Ramos (cell line): Measurements from ENCODE around the gene BMP15.

Experiments
- in situ Hi-C: fragments of 300-500 bp; cut with MboI; formaldehyde crosslinking; loops from one replicate; pipeline ENCODE4 v1.14.3; 2022; ENCODE audit warnings: low sequenced_read_pairs; ENCODE audit not compliant: unreplicated experiment

Gene BMP15

DNA sequence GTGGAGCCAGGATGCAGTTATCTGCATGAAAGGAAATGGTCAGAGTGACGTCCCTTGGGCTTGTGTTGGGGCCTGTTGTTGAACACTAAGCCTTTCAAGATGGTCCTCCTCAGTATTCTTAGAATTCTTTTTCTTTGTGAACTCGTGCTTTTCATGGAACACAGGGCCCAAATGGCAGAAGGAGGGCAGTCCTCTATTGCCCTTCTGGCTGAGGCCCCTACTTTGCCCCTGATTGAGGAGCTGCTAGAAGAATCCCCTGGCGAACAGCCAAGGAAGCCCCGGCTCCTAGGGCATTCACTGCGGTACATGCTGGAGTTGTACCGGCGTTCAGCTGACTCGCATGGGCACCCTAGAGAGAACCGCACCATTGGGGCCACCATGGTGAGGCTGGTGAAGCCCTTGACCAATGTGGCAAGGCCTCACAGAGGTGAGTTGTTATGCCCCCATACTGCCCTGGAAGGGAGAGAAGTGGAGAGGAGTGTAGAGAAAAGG is at the start of gene BMP15:
Gene BMP15, plus strand, starts transcription at position 51 of the 492 bp plus-strand sequence. Its CDS starts 49 bp downstream, at position 100.
- in situ Hi-C loops, result no loop called here

DNA sequence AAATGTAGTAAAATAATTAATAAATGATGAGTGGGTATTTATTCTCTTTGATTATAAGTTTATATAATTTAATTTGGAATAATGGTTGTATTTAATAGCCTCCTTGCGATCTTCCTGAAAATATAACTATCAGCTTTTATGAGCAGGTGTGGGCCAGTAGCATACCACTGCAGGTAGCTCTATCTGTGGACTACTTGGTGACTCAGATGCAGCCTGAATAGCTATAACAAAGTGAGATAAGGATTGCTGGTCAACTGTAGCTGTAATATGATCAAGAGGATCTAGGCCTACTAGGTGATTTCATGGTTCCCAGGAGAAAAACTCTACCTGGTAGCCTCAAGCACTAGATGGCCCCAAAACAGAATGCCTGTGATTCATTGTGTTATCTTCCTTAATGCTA is 47.1 kb upstream of the BMP15 start:
- in situ Hi-C loops, result no loop called here

DNA sequence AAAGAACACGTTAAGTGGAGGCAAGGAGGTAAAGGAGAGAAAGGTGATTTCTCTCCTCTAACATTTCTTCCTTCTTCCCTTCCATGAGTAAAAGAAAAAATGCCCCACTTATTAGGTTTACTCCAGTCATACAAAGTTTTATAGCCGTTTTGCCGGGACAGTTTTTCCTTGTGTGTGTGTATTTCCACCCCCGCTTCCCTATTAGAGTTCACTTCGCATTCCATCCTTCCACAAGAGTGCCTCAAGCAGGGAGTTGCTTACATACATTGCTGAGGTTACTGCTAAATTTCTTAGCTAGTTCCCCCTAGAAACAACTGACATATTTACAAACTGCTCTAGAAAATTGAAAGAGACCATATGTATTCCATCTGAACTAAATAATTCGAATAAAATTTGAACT is 45.2 kb upstream of the BMP15 start:
- in situ Hi-C loops, result no loop called here

DNA sequence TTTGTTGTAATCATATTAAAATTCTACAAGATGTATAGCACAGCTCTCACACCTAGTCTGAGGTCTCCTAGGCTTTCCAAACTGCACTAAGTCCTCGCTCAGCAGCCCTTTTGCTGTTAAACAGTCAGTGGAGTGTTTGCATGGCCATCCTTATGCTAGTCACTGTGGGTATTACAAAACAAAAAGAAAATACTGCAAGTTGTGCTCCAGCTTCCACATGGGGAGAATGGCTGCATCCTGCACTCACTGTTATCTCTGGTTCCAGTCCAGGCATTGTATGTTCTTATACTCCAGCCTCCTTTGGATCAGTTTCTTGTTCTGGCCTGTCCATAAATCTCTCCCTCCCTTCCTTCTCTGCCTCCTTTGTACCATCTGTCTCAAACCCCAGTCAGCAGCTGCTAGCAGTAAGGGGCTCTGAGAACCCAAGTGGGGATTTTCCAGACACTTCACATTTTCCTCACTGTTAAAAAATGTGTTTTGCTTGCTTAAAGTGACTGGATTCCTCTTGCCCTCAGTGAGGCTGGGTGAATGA is 38.5 kb upstream of the BMP15 start:
- in situ Hi-C loops, result no loop called here

DNA sequence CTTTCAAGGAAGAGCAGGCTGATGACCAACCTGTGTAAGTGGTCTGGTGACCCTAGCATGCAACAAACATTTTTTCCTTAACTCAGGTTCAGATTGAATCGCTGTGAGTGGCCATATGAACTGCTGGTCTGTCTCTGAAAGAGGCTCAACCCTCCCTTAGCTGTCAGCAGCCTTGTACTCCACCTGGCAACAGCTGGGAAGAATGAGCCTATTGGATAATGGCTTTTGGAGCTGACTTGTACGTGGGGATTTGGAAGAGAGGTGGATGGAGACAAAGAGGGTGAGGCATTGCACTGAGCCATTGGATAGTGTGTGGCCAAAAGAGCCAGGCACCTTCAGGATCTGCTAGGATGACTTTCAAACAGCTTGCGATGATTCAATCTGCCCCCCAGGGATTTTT is 35.7 kb upstream of the BMP15 start:
- in situ Hi-C loops, result no loop called here

DNA sequence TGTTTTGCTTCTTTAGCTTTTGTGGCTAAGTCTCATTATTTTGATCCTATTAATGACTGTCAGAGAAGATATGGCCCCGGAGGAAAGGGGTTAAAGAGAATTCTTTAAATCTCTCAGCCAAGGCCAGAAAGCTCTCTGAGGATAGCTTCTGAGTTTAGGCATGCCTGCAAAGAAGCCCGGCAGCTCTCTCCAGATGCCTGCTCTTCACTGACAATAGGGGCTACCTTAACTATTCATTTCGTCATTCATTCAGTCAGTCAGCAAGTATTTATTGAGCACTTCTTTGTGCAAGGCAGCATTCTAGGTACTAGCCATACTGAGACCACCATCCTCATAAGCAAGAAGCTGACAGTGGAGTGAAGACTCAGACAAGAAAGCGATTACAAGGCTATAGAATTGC is 34.0 kb upstream of the BMP15 start:
- in situ Hi-C loops, result no loop called here

DNA sequence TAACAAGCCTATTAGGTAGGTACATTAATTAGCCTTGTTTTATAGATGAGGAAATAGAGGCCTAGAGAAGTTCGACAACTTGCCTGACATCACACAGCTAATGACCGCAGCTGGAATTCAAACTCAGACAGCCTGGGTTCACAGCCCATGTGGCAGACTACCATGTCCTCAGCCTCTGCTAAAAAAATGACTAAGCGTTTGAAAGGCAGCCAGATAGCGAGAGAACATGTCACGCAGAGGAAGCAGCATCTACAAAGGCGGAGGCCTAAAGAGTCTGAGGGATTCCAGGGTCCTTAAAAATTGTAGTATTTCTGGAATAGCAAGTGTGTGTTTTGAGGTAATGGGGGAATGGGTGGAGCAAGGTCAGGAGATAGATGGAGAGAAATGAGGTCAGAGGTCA is 33.2 kb upstream of the BMP15 start:
- in situ Hi-C loops, result no loop called here

DNA sequence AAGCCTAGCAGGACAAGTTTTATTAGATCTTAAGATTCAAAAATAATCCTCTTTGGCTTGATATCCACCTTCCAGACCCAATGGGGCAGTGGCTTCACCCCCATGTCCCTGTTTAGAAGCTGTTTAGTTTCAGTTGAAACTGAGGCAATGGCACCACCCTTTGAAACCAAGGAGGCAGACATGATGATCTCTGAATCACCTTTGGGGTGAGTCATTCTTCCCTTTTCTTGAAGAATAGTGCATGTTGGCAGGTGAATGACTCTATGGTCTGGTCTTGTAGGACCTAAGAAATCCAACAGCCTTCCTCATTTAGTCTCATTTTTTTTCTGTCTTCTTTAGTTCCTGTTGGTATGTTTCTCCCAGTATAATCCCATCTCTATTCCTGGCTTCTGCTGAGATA is 29.5 kb upstream of the BMP15 start:
- in situ Hi-C loops, result no loop called here

DNA sequence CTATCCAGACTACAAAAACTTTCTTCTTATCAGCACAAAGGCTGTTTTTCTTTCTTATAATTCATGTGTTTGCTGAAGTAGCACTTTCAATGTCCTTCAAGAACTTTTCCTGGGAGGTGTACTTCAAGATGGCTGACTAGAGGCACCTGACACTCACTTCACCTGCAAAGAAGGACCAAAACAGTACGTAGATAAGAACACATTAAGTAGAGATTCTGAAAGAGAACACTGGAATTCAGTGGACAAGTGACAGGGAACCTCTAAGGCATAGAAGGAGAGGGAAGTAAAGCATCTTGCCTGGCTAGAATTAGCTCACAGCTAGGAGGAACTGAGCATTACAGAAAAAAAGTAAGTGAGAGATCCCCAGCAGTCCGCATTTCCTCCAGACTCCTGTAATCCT is 21.7 kb upstream of the BMP15 start:
- in situ Hi-C loops, result no loop called here

DNA sequence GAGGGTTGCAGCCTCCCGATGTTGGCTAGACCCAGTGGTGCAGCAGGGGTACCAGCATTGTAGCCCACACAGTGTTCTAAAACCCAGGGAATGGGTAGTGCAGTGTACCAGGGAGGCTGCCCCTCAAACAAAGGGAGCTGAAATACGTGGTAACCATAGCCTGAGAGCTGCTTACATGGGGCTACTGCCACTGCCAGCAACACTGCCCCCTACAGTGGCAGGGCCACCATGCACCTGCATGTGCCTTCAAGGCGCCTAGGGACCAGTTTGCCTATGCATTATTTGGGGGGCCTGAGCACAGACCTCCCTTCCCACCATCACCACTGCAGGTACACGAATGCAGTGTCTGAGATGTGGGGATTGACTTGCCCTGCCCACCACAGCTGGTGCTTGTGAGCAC is 21.0 kb upstream of the BMP15 start:
- in situ Hi-C loops, result no loop called here

DNA sequence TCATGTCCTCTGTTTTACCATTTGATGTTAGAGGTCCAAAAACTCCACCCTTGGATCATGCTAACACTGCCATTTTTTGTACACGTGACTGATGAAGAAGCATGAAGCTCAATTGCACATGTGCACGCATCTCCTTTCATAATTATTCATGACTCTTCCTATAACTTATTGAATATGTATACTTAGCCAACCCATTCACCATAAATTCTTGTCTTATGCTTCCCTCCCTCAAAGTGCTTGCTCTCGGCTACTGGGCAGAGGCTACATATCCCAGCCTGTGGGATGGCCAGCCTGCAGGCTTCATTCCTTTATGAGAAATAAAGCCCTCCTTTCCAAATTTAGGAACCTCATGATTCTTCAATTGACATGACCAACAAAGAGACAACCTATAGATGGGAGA is 17.5 kb upstream of the BMP15 start:
- in situ Hi-C loops, result no loop called here

DNA sequence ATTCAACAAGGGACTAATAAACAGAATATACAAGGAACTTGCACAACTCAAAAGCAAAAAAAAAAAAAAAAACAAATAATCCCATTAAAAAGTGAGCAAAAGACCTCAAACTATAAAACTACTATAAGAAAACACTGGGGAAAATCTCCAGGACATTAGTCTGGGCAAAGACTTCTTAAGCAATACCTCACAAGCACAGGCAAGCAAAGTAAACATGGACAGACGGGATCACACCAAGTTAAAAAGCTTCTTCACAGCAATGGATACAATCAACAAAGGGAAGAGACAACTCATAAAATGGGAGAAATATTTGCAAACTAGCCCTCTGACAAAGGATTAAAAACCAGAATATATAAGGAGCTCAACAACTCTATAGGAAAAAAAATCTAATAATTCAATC is 17.1 kb upstream of the BMP15 start:
- in situ Hi-C loops, result no loop called here

DNA sequence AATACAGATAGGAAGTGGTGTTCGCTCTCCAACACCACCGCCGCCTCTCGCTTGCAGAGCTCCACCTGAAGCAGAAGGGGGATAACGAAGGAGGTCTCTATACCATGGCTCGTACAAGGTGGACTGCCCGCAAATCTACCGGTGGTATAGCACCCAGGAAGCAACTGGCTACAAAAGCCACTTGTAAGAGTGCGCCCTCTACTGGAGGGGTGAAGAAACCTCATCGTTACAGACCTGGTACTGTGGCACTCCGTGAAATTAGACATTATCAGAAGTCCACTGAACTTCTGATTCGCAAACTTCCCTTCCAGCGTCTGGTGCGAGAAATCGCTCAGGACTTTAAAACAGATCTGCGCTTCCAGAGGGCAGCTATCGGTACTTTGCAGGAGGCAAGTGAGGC is 5.2 kb upstream of the BMP15 start:
- in situ Hi-C loops, result no loop called here

DNA sequence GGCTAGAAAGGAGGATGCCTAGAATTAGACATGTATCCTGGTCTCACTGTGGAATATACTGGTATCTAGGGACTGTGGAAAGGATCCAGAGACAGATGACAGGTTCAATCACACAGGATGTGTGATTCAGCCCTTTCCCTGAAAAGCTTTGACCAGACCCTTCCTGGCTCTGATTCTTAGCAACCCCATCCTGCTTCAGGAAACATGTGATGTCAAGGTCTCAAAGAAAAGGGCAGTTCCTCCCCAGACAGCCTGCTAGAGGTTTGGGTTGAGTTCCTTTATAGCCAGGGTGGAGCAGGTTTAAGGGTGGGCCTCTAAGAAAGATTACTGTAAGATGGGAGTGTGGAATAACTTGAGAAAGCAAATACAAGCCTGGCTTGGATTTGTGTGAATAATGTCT is 3.0 kb downstream of the BMP15 start:
- in situ Hi-C loops, result no loop called here

DNA sequence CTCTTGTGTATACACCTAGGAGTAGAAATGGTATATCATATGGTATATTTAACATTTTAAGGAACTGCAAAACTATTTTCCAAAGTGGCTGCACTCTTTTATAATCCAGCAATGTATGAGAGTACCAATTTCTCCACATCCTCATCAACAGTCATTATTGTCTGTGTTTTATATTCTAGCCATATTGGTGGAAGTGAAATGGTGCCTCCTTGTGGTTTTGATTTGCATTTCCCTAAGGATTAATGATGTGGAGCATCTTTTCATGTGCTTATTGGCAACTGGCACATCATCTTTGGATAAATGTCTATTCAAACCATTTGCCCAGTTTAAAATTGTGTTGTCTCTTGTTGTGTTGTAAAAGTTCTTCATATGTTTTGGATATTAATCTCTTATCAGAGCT is 9.6 kb downstream of the BMP15 start:
- in situ Hi-C loops, result no loop called here

DNA sequence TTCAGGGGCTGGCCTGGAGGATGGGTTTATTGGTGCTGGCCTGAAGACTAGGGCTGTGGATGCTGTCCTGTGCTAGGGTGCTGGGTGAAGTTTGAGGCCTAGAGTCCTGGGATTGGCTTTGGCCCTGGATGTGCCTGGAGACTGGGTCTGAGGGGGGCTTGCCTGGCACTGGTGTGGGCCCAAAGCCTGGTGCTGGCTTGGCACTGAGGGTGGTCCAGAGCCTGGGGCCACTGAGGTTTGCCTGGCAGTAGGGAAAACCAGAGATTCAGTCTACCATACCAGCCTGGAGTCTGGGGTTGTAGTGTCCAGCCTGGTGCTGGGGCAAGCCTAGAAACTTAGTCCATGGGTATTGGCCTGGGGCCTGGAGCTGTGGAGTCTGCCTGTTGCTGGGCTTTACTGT is 16.6 kb downstream of the BMP15 start:
- in situ Hi-C loops, result no loop called here

DNA sequence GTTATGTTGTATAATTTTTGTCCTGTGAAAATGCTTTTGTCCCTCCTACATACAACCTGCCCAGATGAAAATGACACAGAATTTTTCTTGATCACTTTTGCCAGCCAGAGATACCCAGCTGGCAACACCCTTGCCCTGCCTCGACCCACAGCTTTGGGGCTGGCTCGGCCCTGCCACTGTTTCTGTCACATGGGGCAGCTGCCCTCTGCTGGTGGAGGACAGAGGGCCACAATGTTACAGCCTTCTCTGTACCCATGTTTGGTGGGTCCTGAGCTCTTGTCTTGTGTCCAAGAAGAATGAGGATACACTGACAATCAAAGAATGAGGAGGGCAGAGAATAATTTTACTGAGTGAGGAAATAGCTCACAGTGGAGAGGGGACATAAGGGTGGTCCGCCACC is 31.1 kb downstream of the BMP15 start:
- in situ Hi-C loops, result no loop called here

DNA sequence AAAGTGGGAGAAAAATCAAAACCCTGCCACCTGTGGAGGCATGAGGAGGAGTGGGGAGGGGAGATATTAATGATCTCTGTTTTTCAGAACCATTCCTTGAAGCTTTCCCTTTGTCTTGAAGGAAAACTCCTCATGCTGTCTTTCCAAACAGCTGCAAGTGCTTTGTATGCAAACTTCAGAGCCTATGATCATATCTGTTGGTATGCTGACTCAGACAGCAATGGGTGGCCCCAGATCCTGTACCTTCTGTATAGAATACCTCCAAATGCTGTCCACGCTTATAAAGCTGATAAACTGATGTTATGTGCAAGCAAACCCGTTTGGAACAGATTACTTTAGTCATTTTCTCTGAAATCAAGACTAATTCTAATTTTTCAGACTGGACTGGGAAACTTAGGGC is 31.9 kb downstream of the BMP15 start:
- in situ Hi-C loops, result no loop called here

DNA sequence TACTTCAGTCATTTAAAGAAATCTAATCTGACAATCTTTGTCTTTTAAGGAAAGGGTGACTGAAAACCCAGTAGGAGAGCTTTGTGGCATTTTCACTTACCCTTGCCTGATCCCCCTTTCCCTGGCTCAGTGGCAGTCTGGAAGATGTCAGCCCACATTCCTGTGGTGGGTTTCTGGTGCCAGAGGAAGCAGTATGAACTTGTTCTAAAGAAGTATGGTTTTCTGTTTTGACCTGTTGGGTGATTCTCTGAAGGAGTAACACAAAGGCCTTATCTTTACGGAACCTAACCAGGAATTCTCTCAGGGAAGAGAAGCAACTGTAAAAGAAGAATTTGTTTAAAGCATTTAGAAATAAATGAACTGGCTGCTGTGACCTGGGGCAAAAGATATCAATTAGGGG is 41.9 kb downstream of the BMP15 start:
- in situ Hi-C loops, result no loop called here

DNA sequence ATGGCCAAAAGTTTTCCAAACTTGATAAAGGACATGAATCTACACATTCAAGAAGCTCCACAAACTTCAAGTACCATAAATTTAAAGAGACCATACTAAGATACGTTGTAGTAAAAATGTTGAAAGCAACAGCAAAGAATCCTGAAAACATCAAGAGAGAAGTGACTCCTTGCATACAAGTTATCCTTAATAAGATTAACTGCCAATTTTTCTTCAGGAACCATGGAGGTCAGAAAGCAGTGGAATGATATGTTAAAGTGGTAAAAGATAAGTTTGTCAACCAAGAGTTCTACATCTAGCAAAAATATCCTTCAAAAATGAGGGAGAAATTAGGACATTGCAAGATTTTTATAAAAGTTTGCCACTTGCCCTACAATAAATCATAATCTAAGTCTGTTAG is 43.3 kb downstream of the BMP15 start:
- in situ Hi-C loops, result no loop called here

DNA sequence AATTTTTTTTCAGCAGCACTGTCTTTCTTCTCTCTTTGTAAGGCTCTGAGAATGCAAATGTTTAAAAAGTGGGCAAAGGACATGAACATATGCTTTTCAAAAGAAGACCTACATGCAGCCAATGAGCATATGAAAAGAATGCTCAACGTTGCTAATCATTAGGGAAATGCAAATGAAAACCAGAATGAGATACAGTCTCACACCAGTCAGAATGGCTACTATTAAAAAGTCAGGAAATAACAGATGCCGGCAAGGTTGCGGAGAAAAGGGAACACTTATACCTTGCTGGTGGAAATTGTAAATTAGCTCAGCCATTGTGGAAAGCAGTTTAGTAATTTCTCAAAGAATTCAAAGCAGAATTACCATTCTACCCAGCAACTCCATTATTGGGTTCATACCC is 51.6 kb downstream of the BMP15 start:
- in situ Hi-C loops, result no loop called here

DNA sequence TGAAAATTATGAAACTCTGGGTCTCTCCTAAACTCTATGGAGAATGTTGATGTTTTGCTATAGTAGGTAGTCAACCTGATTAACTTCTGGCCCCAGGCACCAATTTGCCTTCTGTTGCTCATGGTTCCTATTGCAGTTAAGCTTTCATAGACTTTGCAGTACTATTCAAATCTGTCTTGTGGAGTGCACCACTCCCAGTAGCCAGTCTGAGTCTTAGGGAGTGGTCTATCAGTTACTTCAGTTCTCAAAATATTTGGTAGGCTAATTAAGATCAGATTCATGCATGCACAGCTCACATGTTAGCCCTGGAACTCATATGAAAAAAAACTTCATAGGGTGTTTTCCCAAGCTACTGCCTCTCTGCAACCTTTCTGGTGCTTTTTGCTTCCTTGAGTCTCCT is 53.3 kb downstream of the BMP15 start:
- in situ Hi-C loops, result no loop called here
